ENCODE data around the gene LDB2.

DNA sequence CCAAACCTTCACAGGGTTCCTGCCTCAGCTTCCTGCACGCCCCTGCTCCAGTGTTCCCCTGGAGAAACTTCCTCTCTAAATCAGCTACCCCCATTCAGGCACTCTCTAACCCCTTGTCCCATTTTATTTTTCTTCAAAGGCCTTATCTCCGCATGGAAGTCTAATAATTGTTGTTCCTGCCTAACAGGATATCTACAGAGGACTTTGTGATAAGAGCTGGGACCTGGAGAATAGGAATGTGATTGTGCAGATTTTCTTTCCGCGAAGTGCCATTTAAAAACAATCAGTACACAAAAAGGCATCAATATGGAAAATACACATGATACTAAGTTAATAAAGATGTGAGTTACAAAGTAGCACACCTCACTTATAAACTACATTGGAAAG, 32.6 kb downstream of the LDB2 start:
- TF ChIP-seq, protein P1, sequence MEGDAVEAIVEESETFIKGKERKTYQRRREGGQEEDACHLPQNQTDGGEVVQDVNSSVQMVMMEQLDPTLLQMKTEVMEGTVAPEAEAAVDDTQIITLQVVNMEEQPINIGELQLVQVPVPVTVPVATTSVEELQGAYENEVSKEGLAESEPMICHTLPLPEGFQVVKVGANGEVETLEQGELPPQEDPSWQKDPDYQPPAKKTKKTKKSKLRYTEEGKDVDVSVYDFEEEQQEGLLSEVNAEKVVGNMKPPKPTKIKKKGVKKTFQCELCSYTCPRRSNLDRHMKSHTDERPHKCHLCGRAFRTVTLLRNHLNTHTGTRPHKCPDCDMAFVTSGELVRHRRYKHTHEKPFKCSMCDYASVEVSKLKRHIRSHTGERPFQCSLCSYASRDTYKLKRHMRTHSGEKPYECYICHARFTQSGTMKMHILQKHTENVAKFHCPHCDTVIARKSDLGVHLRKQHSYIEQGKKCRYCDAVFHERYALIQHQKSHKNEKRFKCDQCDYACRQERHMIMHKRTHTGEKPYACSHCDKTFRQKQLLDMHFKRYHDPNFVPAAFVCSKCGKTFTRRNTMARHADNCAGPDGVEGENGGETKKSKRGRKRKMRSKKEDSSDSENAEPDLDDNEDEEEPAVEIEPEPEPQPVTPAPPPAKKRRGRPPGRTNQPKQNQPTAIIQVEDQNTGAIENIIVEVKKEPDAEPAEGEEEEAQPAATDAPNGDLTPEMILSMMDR (IDR thresholded peaks at IDR 0.05; ENCODE audit: low read depth, low read length): no peak
- TF ChIP-seq MYC (IDR thresholded peaks at IDR 0.05; ENCODE audit: low read depth, low read length): no peak
